Osteocyte (in vitro differentiated cells): ENCODE data around the gene ORM1. TPM values are rescaled to one million over a fixed set of nuclear protein-coding genes. Genes with fewer than 3 reads are reported as not detected.

Source experiments
- DNase-seq: peaks from one replicate; pipeline ENCODE4 v3.0.0; 2021; ENCODE audit warnings: mixed read lengths; ENCODE audit not compliant: unreplicated experiment; ENCODE audit errors: extremely low spot score
- H3K27ac Mint-ChIP-seq: one replicate; pipeline ENCODE4 v1.8.0; 2021; ENCODE audit warnings: mild to moderate bottlenecking, mixed read lengths; ENCODE audit not compliant: unreplicated experiment
- H3K27me3 Mint-ChIP-seq: one replicate; pipeline ENCODE4 v1.8.0; 2021; ENCODE audit warnings: mixed read lengths; ENCODE audit not compliant: unreplicated experiment
- H3K36me3 Mint-ChIP-seq: one replicate; pipeline ENCODE4 v1.8.0; 2021; ENCODE audit warnings: mixed read lengths; ENCODE audit not compliant: unreplicated experiment
- H3K4me1 Mint-ChIP-seq: one replicate; pipeline ENCODE4 v1.8.0; 2021; ENCODE audit warnings: mixed read lengths; ENCODE audit not compliant: unreplicated experiment
- H3K4me3 Mint-ChIP-seq: one replicate; pipeline ENCODE4 v1.8.0; 2021; ENCODE audit warnings: mild to moderate bottlenecking, moderate library complexity, mixed read lengths; ENCODE audit not compliant: unreplicated experiment
- H3K9me3 Mint-ChIP-seq: one replicate; pipeline ENCODE4 v1.8.0; 2021; ENCODE audit warnings: mixed read lengths; ENCODE audit not compliant: unreplicated experiment
- total RNA-seq: library from RNA; stranded (reverse); gene quantifications from 2 replicates; pipeline ENCODE4 v1.2.1, GENCODE V29; 2021
- TF ChIP-seq, protein P1 (sequence below): fragments of 200-600 bp; sonication (generic); IDR thresholded peaks from 2 replicates; pipeline ENCODE4 v1.5.0; 2021; ENCODE audit warnings: antibody characterized with exemption, mild to moderate bottlenecking, moderate library complexity

ORM1 gene
- total RNA-seq, 1 donor from 2014 or later: not detected

GRCh38 chr9:114300153-114300845, 22.6 kb upstream of the ORM1 start:
- Mint-ChIP-seq H3K4me1 (no peaks in the 10 kb centered on the region), H3K27me3 (no peaks in the 10 kb centered on the region), H3K4me3 (no peak overlapping the region), H3K36me3 (peaks cover 35% of the 10 kb centered on the region), H3K27ac (no peak overlapping the region), H3K9me3 (peaks cover 8% of the 10 kb centered on the region)
- TF ChIP-seq, protein P1, sequence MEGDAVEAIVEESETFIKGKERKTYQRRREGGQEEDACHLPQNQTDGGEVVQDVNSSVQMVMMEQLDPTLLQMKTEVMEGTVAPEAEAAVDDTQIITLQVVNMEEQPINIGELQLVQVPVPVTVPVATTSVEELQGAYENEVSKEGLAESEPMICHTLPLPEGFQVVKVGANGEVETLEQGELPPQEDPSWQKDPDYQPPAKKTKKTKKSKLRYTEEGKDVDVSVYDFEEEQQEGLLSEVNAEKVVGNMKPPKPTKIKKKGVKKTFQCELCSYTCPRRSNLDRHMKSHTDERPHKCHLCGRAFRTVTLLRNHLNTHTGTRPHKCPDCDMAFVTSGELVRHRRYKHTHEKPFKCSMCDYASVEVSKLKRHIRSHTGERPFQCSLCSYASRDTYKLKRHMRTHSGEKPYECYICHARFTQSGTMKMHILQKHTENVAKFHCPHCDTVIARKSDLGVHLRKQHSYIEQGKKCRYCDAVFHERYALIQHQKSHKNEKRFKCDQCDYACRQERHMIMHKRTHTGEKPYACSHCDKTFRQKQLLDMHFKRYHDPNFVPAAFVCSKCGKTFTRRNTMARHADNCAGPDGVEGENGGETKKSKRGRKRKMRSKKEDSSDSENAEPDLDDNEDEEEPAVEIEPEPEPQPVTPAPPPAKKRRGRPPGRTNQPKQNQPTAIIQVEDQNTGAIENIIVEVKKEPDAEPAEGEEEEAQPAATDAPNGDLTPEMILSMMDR: no peak
- peak; percentile 73 for DNase-seq

GRCh38 chr9:114300846-114301797, 21.8 kb upstream of the ORM1 start:
- Mint-ChIP-seq H3K36me3 (peaks cover 29% of the 10 kb centered on the region), H3K4me1 (no peaks in the 10 kb centered on the region), H3K27ac (no peak overlapping the region), H3K9me3 (peaks cover 3% of the 10 kb centered on the region), H3K27me3 (no peaks in the 10 kb centered on the region), H3K4me3 (no peak overlapping the region)
- peak; percentile 78 for DNase-seq
- TF ChIP-seq, protein P1: no peak

DNA sequence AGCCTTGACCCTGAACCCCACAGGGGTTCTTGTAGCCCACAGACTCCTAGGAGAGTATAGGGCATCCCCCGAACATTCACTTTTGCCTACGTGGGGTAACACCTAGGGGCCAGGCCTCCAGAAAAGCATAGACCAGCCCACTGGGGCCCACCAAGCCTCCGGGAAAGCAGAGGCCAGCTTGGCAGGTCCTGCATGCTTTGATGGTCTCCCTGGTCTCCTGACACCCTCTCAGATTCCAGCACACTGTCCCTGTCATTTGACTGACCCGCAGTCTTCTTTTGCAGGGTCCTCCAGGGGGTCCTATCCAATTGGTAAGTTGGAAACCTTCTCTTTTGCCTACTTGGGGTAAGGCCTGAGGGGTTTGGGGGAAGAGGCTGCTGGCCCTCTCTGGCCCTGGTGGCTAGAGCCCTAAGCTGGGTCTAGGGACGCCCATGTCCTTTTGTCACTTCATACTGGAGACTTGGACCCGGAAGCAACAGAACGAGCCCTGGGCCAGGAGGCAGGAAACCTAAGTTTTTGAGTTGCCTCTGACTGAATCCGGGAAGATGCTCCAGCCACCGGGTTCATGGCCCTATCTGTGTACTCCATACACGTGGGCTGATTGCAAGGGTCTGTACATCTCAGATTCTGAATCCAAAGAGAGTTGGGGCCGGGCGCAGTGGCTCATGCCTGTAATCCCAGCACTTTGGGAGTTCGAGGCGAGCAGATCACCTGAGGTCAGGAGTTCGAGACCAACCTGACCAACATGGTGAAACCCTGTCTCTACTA, 20.9 kb upstream of the ORM1 start:
- H3K27me3 Mint-ChIP-seq: no peaks in the 10 kb centered on the region
- DNase-seq: peak; percentile 73
- TF ChIP-seq, protein P1: no peak
- no peak overlapping the region for H3K27ac Mint-ChIP-seq
- H3K36me3 Mint-ChIP-seq: peaks cover 20% of the 10 kb centered on the region
- no peaks in the 10 kb centered on the region for H3K9me3 Mint-ChIP-seq
- no peaks in the 10 kb centered on the region for H3K4me1 Mint-ChIP-seq
- no peak overlapping the region for H3K4me3 Mint-ChIP-seq

DNA sequence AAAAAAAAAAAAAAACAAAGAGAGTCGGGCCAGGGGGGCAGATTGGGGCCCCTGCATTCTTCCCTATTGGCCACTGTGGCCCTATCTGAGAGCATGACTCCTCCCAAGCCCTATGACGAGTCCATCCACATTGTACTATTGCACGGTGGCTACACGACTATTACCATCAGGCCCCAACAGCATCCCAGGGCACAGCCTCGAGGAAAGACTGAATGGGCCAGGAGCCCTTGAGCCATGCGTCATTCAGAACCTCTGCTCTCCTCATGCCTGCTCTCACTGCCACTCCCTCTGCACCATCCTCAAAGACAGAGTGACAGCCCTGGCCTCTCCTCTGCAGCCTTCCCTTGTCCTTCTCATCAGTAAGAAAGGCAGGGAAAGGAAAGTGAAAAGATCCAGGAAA, 20.2 kb upstream of the ORM1 start:
- Mint-ChIP-seq H3K27ac (no peak overlapping the region), H3K4me1 (no peaks in the 10 kb centered on the region), H3K36me3 (peaks cover 17% of the 10 kb centered on the region), H3K27me3 (no peaks in the 10 kb centered on the region), H3K9me3 (no peaks in the 10 kb centered on the region), H3K4me3 (no peak overlapping the region)
- TF ChIP-seq, protein P1: no peak
- DNase-seq: peak; percentile 51
